HG03175 (cell line): ENCODE measurements around the gene MAGEB1.

Experiments
- ATAC-seq: cut with Tn5 transposase; IDR thresholded peaks from one replicate; pipeline ENCODE4 v1.9.1; 2021; ENCODE audit warnings: mild to moderate bottlenecking, moderate library complexity; ENCODE audit not compliant: unreplicated experiment

MAGEB1 gene, protein sequence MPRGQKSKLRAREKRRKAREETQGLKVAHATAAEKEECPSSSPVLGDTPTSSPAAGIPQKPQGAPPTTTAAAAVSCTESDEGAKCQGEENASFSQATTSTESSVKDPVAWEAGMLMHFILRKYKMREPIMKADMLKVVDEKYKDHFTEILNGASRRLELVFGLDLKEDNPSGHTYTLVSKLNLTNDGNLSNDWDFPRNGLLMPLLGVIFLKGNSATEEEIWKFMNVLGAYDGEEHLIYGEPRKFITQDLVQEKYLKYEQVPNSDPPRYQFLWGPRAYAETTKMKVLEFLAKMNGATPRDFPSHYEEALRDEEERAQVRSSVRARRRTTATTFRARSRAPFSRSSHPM

DNA sequence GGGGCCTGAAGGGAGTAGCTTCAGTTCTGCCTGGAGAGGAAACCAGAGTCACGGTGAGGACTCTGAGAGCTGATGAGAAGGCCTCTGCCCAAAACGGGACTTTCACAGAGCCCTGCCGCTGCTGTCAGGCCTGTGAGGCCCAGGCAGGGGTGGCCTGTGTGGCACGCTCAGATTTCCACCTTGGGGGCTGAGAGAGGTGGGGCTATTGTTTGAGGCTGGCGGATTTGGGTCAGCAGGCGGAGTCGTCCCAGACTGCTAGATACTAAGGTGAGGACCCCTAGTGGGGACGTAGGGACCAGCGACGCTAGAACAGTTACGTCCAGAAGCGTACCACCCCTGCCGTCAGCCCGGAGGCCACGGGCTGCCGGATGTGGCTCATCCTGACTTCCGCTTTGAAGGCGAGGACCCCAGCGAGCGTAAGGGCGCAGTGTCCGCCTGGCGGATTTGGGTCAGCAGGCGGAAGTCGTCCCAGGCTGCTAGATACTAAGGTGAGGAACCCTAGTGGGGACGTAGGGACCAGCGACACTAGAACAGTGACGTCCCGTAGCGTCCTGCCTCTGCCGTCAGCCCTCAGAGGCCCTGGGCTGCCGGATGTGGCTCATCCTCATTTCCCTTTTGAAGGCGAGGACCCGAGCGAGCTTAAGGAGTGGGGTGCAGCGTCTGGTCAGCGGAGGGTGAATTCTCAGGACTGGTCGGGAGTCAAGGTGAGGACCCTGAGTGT is at the start of gene MAGEB1:
Gene MAGEB1, plus strand, starts transcription at position 378 of the 721 bp plus-strand sequence. CDS start 3,348 bp downstream, outside the sequence.
- no peak for ATAC-seq

DNA sequence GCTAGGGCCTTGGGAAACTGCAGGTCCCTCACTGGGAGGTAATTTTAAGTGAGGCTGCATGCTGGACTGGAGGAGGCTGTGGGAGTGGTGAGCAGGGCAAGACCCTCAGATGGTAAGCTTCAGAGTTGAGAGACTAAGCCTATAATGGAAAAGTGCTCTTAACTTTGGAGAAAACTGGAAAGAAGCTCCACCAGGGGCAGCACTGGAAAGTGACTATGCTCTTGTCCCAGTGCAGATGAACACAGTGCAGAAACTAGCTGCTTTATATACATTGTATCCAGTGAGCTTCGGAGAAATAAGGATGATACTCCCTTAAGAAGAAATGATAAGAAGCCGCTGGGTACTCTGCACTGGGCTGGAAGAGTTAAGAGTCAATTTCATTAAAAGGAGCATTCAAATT is 34.8 kb upstream of the MAGEB1 start:
- ATAC-seq, result no peak

DNA sequence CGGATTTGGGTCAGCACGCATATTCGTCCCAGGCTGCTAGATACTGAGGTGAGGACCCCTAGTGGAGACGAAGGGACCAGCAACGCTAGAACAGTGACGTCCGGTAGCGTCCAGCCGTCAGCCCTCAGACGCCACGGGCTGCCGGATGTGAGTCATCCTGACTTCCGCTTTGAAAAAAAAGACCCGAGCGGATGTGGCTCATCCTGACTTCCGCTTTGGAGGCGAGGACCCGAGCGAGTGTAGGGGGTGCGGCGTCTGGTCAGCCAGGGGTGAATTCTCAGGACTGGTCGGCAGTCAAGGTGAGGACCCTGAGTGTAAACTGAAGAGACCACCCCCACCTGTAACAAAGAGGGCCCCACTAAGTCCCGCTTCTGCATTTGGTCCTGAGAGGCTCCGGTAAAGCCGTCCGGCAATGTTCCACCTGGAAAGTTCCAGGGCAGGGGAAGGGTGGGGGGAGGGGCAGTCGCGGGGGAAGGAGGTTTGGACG is 31.5 kb upstream of the MAGEB1 start, which contains the start of gene MAGEB2:
Gene MAGEB2, plus strand, starts transcription at position 207 of the 487 bp plus-strand sequence. CDS start 3,018 bp downstream, outside the sequence.
- no peak for ATAC-seq

DNA sequence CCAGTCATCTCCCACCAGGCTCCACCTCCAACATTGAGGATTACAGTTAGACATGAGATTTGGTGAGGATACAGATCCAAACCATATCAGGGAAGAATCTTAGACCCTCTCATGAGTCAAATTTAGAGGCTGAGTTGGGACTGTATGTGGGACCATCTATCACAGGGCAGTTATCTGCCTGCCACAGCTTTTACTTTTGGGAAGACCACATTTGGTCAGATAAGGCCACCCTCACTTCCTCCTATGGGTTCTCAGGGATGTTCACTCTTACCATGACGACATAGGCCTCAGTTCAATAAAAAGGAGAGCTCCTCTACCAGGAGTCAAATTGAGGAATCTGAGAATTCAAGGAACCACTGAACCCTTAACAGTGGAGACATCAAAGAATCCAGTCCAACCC is 29.5 kb upstream of the MAGEB1 start:
- ATAC-seq, result no peak

DNA sequence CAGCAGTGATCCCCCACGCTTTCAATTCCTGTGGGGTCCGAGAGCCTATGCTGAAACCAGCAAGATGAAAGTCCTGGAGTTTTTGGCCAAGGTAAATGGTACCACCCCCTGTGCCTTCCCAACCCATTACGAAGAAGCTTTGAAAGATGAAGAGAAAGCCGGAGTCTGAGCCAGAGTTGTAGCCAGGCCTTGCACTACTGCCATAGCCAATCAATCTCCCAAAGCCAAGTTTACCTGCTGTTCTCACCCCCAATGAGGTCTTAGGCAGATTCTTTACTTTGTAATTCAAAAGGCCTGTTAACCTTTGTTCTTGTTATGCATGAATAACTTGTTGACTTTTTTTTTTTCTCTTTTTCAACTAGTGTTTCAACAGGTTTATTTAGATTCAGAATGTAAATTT is 27.6 kb upstream of the MAGEB1 start:
- no peak for ATAC-seq

DNA sequence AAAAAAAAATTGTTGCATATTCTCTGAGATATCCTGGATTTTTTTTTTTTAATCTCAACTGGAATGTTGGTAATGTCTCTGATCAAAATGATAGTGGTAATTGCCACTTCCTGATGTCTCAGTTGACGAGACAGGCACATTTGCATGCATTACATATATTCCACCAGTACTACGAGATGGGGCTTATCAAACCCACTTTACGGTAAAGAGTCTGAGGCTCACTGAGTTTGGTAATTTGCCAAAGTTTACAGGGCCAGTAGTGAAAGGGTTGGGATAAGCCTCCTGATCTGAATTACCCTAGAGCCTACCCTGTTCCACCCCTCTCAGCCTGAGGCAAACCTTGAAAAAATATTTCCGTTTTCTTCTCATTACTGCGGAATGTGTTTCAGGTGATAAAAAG is 26.3 kb upstream of the MAGEB1 start:
- ATAC-seq, result no peak

DNA sequence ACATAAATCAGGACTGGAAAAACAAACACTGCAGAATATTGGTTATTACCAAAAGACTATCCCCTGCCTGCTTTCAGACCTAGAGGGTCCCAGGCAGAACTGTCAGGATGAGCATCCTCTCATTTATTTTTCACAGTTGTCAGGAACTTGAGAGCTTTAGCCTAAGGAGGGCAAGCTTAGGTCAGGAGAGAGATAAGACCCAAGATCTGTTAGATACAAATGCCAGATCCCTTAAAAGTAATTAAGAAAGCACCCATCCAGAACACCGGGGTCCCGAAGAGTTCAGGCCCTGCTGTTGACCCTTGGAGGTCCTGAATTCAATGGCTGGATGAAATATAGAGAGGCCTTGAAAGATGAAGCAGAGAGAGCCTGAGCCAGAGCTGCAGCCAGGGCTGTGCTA is 22.4 kb upstream of the MAGEB1 start:
- no peak for ATAC-seq

DNA sequence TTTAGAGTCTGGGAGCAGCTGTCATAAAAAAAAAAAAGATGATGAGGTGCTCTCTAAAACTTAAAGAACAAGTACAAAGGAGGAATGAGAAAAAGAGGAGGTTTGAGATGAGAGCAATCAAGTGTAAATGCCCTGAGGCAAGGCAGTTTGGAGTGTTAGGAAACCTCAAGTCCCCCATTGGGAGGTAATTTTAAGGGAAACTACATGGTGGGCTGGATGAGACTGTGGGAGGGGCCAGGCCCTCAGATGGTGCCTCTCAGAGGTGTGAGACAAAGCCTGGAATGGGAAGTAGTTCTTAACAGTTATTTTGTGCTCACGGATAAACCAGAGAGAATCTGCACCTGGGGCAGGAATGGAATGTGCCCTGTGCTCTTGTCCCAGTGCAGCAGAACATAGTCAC is 18.4 kb upstream of the MAGEB1 start:
- no peak for ATAC-seq

DNA sequence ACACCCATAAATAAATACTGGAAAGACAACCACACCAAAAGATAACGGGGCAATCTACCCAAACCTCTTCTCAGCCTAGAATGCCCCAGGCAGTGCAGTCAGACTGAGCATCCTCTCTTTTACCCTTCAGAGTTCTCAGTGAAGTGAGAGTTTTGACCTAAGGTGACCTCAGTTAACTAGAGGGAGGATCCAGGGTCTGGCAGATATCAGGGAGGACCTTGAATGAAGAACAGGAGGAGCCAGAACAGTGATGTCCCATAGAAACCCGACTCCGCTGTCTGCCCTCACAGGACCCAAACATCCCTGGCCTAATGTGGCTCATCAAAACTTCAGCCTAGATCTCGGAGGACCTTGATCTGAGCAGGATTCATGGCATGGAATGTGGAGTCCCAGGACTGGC is 16.6 kb upstream of the MAGEB1 start, which contains the start of gene MAGEB3:
Gene MAGEB3, plus strand, starts transcription at position 263 of the 400 bp plus-strand sequence. CDS start 5,268 bp downstream, outside the sequence.
- no peak for ATAC-seq

DNA sequence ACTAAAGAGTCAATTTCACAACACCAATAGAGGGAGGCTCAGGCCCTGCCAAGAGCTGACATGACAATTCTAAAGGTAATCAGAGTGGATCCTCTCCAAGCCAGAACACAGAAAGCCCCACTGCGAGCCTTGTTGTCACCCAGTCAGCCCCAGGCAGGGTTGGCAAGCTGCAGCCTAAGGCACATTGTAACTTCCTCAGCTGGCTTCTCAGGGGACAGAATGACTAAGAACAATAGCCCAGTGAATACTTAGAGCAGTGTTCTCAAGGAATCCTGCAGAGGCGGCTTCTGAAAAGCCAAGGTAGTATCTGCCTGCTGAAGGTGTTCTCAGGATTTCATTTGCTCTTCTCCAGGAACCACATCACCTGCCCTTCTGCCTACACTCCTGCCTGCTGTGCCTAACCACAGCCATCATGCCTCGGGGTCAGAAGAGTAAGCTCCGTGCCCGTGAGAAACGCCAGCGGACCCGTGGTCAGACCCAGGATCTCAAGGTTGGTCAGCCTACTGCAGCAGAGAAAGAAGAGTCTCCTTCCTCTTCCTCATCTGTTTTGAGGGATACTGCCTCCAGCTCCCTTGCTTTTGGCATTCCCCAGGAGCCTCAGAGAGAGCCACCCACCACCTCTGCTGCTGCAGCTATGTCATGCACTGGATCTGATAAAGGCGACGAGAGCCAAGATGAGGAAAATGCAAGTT is 5.1 kb upstream of the MAGEB1 start, which contains the start of gene MAGEB4:
Gene MAGEB4, plus strand, starts transcription at position 277 of the 692 bp plus-strand sequence. Its CDS starts 136 bp downstream, at position 413.
- ATAC-seq, result no peak

DNA sequence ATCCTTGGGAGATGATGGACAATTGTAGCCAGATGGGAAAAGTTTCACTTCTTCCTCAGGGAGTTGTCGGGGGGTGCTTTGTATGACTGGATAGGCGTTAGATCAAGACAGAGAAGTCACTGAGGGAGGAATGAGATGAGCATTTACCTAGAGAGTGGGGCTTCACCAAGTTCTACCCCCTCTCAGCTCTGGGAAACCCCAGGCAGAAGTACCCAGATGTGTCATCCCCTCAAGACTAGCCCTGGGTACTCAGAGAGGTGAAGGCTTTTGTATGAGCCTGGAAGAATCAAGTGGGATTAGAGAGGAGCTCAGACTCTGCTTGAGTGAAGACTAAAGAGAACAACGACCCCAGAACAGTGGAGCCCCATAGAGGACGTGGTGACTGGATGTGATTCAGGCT is 1.9 kb downstream of the MAGEB1 start:
- no peak for ATAC-seq

DNA sequence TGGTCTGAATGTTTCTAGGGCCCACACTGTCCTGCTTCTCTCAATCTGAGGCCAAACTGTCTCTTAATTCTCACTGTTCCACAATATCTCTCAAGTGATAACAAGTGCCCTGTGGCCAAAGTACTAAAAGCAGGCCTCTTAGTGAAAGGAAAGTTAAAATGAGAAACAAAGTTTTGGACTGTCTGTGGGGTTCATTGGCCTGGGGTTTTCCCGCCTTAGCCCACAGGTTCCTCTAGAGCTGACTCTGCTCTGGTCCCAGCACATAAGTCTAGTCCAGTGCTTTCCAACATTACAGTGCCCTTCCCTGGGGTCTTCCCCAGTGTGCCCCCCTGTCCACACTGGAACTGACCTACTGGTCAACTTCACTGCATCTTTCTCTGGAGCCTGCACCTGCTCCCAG is 6.3 kb downstream of the MAGEB1 start:
- ATAC-seq, result no peak

DNA sequence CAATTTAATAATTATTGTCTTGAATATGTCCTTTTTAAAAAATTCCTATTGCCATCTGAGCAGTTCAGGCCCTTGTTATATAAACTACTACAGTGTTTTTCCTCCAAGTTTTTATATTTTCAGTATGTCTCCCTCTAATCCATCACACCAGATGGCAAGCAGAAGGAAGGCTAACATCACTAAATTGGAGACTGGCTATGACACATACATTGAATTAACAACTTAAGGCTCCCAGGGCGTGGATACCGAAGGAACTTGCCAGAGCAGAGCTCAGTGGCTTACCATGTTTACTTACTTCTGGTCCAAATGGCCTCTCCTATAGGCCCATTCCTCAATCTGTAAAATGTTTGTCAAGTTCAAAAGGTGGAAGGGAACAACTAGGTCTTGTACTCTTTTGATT is 13.0 kb downstream of the MAGEB1 start:
- ATAC-seq, result no peak

DNA sequence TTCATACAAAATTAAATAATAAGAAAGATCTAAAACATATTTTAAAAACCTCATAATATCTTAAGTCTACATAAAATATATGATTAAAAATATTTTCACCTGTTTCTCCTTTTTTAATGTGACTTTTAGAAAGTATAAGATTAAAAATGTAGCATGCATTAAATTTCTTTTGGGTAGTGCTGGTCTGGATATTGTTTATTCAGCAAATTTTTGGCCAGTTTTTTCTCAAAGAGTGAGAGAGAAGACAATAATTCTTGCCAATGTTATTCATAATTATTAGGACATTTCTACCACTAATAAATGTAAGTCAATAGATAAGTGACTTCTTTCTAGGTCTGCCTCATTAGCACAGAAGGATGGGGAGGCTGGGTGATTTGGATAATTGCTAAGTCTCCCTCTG is 14.1 kb downstream of the MAGEB1 start:
- no peak for ATAC-seq

DNA sequence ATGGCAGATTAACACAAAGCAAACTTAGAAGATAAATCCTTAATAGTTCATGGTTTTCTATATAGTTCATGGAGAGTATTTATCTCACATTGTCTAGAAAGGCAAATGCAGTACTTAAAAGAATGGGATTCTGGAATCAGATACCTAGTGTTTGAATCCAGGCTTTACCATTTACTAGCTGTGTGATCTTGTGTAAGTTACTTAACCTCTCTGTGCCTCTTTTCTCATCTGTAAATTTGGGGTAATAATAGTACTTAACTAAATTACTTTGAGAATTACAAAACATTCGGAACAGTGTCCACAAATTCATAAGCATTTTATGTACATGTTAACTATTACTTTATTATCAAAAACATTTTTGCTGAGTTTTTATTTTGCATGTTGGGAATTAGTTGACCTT is 15.8 kb downstream of the MAGEB1 start:
- no peak for ATAC-seq

DNA sequence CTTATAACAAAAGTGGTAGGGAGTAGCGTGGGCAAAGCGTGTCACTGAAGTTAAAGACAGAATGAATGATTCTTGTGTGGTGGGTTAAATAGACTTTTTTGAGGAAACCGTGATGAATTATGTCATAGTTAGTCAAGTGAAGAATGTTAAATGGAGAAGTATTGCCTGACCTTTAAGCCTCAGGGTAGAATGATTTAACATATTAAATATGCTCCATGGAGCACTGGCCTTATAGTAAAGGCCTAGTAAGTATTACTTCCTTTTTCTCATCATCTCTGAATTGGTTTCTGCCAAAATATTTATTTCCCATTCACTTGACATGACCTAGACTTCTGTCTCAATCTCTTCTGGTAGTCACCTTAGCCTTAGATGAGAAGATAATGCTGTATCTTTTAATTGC is 23.7 kb downstream of the MAGEB1 start:
- ATAC-seq, result no peak

DNA sequence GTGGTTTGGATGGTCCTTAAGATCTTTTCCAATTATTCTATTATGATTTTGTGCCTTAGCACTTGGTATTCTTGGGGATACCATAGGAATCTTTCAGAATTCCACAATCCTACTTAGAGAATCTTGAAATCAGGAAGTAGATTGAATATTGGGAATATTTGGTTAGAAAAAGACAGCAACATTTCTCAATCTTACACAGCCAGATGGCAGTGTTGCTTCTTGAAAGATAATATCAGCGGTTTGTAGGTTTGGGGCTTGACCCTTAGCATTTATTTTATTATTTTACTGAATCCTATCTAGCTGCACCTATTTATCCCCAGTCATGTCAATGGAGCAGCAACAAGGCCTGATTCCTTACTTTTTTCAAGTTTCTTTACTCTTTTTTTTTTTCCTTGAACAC is 28.6 kb downstream of the MAGEB1 start:
- ATAC-seq, result no peak

DNA sequence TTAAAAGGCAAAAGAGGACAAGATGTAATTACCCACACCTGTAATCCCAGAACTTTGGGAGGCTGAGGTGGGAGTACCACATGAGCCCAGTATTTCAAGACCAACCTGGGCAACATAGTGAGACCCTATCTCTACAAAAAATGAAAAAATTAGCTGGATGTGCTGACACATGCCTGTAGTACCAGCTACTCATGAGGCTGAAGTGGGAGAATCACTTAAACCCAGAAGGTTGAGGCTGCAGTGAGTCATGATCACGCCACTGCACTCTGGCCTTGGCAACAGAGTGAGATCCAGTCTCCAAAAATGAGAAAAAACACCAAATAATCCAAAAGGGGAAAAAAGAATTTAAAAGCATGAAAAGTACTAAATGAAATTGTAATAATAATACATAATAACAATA is 31.4 kb downstream of the MAGEB1 start:
- no peak for ATAC-seq

DNA sequence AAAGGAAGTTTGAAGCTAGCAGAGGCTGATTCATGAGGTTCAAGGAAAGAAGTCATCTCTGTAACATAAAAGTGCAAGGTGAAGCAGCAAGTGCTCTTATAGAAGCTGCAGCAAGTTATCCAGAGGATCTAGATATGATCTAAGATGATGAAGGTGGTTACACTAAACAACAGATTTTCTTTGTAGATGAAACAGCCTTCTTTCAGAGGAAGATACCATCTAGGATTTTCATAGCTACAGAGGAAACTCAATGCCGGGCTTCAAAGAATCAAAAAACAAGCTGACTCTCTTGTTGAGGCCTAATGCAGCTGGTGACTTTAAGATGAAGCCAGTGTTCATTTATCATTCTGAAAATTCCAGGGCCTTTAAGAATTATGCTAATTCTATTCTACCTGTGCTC is 33.5 kb downstream of the MAGEB1 start:
- no peak for ATAC-seq

DNA sequence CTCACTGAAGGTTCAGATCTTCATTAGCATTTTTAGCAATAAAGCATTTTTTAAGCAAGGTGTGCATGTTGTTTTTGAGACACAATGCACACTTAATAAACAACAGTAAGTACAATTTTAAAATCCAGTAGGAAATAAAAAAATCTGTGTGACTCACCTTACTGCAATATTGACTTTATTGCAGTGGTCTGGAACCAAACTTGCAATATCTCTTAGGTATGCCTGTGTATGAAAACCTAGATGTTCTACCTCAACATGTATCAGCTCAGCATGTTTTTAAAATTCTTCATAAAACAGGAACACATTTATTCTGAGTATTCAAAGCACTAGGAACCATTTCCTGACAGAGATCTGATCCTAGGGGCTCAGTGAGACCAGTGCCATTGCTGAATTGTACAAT is 35.6 kb downstream of the MAGEB1 start:
- no peak for ATAC-seq

DNA sequence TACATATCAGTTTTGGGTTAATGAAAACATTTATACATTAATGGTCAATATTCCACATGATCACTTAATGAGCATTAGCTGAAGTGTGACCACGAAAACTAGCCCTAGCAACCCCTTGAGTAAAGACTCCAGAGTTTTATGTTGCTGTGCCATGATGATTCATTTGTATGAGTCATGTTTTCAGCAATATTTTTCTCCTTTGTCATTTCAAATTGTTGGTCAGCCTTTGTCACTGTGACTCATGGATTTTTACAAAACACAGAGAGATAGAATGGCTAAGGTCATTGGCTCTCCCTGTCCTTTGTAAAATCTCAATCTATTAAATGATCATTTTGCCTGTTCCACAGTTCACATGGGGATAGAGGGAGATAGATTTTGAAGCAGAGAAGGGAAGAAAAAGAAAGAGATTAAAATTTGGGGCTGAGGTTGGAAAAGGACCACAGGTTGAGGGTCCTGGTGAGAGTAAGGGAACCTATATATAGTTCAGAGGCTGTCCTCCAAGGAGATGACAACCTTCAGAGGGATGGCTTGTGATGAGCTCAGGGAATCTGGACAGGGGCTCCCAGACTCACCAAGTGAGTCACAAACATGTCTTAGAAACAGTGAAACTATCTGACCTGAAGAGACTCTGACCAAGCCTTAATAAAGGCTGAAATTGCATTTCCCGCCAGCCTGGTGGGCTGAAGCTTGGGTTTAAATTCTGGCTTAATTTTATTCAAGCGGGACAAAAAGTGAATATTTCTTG is 36.7 kb downstream of the MAGEB1 start:
- no peak for ATAC-seq
